ENCODE measurements around the gene ACAN.

ACAN gene

DNA sequence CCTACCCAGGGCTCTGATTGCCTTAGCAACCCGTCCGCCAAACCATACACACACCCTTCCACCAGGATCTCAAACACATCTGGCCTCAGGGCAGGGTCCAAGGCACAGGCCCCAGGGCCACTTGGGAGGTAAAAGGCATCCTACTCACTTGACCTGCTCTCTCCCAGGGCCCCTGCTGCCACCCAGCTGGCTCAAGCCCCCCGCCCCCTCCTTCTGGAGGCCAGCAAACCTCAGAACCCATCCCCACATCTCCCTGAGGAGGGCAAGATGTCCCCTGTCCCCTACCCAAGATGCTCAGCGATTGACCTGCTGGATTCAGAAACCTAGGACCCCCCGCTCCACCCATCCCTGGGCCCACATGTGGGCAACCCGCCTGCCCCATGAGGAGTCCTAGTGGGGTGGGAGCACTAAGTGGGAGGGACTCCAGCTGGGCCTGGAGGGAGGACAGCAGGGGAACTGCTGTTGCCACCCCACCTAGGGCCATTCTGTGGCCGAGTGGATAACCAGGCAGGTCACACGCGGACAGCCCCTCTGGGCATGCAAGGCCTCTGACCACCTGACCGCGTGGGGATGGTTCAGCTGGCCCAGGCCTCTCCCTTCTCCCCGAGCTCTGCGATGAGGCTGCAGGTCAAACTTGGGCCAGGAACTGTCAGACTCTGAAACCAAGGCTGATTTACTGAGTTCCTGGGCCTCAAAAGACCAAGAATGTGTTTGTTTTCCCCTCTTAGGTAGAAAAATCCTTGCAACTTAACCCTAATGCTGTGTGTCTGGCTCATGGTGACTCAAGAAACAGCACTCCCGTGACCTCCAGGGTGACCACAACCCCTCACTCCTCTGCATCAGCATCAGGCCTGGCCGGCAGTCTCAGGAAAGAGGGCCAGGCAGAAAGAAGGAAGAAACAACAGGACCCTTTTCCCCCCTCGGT, 105.7 kb downstream of the ACAN start:
- peak in 1 of 2 donors; percentile 34 for DNase-seq (ENCODE audit: low read depth in 2 of 2)
- no peak overlapping the region for H3K4me3 ChIP-seq (replicated peaks in 1 of 2; ENCODE audit: low read depth in 2 of 2, low read length in 2 of 2)
- TF ChIP-seq CTCF (IDR thresholded peaks at IDR 0.05; ENCODE audit: low read depth, low read length), result no peak

DNA sequence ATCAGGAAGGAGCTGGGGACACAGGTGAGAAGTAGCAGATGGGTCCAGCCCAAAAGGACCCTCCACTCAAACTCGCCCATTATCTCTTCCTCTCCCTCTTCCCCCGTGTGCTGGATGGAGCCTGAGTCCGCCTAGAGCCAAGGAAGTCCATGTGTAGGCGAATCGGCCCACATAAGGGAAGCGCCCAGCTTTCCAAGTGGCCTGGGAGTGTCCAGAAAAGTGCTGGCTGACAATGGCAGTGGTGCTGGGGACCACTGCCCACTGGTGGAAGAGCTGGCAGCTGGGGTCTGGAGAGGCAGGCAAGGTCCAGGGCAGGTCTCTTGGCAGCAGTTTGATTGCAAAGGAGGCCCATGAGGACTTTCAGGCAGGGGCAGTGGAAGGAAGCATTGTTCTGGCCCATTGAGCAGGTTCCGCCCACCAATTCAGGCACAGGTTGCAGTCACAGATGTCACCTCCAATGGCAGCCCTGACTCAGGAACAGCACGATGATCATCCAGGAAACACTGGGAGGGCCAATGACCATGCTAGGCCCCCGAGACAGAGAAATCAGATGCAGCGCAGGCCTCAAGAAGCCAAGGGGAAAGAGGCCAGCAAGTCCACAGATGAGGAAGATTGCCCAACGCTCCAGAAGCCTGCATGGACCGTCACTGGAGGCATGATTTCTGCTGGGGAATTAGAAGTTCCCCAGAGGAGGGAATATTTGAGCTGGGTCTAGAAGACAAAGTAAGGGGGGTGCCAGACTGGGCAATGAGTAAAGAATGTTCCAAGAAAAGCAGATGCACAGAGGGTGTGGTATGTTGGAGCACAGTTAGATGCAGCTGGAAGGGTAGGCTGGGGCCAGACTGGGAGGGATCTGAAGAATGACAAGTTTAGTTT, 107.0 kb downstream of the ACAN start:
- no peak for TF ChIP-seq CTCF (IDR thresholded peaks at IDR 0.05; ENCODE audit: low read depth, low read length)
- no peak overlapping the region for H3K4me3 ChIP-seq (replicated peaks in 1 of 2; ENCODE audit: low read depth in 2 of 2, low read length in 2 of 2)
- peak; percentile 44 to 58 for DNase-seq (ENCODE audit: low read depth in 2 of 2)

DNA sequence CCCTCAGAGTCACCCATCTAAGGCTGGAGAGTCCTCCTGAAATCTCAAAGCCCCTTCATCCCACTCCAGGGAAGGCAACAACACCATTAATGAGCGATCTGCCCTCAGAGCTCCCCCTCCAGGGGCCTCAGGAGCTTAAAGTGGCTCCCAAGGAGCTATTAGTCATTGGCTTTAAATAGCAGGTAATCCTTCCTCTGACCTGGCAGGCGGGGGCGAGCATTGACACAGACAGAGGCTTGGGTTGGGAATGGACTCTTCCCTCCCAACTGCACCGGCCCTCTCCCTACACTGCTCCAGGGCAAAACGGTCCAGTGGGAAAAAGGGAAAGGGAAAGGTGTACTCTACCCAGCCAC, 108.5 kb downstream of the ACAN start:
- peak overlapping the region; percentile 76 to 82 for H3K4me3 ChIP-seq (replicated peaks in 1 of 2; ENCODE audit: low read depth in 2 of 2, low read length in 2 of 2)
- no peak for TF ChIP-seq CTCF (IDR thresholded peaks at IDR 0.05; ENCODE audit: low read depth, low read length)
- DNase-seq (ENCODE audit: low read depth in 2 of 2), result peak in 1 of 2 donors; percentile 48

- peak; percentile 54 to 65 for DNase-seq (ENCODE audit: low read depth in 2 of 2)
- TF ChIP-seq CTCF (IDR thresholded peaks at IDR 0.05; ENCODE audit: low read depth, low read length), result no peak
- peak overlapping the region; percentile 76 to 82 for H3K4me3 ChIP-seq (replicated peaks in 1 of 2; ENCODE audit: low read depth in 2 of 2, low read length in 2 of 2)
Observed at GRCh38 chr15:88912500-88912921, 109.3 kb downstream of the ACAN start.

DNA sequence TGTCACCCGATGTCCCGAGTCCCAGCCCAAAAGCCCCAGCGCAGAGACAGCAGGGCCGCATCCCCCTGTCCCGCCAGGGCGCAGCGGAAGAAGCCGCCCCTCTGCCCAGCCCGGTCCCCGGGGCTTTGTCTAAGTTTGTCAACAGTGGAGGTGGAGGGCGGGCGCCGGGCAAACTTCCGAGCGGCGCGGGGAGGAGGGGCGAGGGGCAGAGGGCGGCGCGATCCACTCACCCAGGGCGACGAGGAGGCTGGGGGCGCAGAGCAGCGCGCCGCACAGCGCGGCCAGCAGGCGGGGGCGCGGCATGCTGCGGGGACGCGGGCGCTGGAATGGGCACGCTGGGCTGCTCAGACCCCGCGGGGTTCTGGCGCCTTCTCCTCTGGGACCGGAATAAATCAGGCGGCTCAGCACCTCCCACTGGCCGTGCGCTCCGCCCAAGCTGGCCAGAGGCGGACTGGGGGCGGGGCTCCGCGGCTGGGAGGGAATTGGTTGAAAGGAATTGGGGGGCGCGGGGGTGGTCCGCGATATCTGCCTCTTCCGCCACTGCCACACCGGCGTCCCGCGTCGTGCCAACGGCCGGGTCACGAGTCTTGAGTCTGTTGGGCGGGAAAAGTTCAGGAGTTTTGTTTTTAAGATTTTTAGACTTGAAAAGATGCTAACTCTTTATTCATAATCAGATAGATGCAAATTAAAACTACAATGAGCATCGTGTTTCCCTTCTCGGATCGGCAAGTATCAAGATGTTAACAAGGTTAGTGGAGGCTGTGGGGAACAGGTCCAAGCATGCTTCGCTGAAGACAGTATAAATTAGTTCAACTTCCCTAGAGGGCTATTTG, 110.0 kb downstream of the ACAN start, which contains the start of gene MFGE8:
Gene MFGE8, minus strand, starts transcription at position 363 of the 833 bp plus-strand sequence. Its CDS starts 60 bp downstream, at position 303.
- peak within 1 kb of the TSS; percentile 76 to 82 for H3K4me3 ChIP-seq (replicated peaks in 1 of 2; ENCODE audit: low read depth in 2 of 2, low read length in 2 of 2)
- peak; percentile 69 to 72 for DNase-seq (ENCODE audit: low read depth in 2 of 2)
- TF ChIP-seq CTCF (IDR thresholded peaks at IDR 0.05; ENCODE audit: low read depth, low read length), result no peak

- H3K4me3 ChIP-seq (replicated peaks in 1 of 2; ENCODE audit: low read depth in 2 of 2, low read length in 2 of 2), result peak overlapping the region; percentile 76 to 82
- no peak for DNase-seq (ENCODE audit: low read depth in 2 of 2)
- no peak for TF ChIP-seq CTCF (IDR thresholded peaks at IDR 0.05; ENCODE audit: low read depth, low read length)
Observed at GRCh38 chr15:88913850-88914169, 110.6 kb downstream of the ACAN start.
